HL-60/S4 (cell line): Measurements from ENCODE around the gene LCOR.

Source experiments
- in situ Hi-C: fragments of 300-500 bp; cut with MboI; formaldehyde crosslinking; loops from 2 replicates; pipeline ENCODE4 v1.14.3; 2022; ENCODE audit warnings: low sequenced_read_pairs

The LCOR gene

DNA sequence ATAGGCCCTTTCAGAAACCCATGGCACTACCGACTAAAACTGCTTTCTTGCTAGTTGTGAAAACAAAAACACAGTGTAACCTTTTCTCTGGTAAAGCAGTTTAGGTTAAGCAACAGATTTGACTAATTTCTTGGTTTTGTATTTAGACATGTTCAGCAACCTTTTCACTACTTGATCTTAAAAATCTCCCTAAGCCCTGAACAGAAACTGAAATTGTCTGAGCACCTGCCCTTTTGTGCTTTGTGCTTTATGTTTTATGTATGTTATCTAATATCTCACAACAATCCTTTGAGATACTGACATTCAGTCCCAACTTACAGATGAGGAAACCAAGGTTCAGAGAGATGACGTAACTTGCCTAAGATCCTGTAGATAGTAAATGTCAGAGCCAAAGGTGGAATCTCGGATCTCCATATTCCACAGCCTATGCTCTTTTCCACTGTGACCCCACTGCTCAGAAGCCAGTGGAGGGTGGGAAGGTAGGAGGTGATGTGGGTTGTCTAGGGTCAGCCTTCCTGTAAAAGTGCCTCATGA, 146.6 kb downstream of the LCOR start:
- in situ Hi-C loops: no loop called here

DNA sequence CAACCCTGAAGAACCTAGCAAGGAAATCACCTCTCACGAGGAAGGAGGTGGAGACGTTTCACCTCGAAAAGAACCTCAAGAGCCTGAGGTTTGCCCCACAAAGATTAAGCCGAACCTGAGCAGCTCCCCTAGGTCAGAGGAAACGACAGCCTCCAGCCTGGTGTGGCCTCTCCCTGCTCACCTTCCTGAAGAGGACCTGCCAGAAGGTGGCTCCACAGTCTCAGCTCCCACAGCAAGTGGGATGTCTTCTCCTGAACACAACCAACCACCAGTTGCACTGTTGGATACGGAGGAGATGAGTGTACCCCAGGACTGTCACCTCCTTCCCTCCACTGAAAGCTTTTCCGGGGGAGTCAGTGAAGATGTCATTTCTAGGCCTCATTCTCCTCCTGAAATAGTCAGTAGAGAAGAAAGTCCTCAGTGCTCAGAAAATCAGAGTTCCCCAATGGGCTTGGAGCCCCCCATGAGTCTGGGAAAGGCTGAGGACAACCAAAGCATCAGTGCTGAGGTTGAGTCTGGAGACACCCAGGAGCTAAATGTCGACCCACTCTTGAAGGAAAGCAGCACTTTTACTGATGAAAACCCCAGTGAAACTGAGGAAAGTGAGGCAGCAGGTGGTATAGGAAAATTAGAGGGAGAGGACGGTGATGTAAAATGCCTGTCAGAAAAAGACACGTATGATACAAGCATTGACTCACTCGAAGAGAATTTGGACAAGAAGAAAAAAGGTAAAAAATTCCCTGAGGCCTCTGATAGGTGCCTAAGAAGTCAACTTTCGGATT, 150.2 kb downstream of the LCOR start:
- in situ Hi-C loops: no loop called here

DNA sequence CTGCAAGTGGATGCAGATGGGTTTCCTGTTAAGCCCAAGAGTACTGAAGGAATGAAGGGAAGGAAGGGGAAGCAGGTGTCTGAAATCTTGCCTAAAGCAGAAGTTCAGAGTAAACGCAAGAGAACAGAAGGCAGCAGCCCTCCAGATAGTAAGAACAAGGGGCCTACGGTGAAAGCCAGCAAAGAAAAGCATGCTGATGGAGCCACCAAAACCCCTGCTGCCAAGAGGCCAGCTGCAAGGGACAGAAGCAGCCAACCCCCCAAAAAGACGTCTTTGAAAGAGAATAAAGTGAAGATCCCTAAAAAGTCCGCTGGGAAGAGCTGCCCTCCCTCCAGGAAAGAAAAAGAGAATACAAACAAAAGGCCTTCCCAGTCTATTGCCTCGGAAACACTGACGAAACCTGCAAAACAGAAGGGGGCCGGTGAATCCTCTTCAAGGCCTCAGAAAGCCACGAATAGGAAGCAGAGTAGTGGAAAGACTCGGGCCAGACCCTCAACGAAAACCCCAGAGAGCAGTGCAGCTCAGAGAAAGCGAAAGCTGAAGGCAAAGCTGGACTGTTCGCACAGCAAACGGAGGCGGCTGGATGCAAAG, 152.5 kb downstream of the LCOR start:
- in situ Hi-C loops: no loop called here

DNA sequence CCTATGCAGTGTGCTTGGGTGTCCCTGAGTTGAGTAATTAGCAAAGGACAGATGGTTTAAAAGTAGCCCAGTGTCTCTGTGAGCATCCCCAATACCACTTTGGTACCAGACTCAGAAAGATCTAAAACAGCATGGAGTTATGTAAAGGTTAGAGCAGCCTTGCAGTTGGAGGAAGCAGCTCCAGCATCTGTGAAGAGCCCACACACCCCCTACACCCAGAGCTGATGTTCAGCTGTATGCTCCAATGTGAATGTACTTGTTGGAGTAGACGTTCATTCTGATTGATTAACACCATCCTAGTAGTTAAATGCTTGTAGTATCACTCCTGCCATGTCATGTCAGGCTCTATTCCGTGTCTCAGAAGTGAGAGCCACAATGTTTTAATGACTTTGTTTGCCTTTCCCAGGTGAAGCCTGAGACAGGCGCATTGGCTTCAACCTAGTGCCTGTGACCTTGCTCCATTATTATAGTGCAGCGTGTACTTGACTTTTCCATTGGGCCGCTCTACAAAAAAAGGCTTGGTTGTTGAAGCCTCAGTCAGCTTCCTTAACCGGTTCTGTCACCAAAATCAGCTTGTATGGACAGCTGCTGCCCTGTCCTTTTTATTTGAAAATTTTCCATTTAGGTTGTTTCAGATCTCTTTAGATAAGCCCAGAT, 154.2 kb downstream of the LCOR start:
- in situ Hi-C loops: no loop called here

DNA sequence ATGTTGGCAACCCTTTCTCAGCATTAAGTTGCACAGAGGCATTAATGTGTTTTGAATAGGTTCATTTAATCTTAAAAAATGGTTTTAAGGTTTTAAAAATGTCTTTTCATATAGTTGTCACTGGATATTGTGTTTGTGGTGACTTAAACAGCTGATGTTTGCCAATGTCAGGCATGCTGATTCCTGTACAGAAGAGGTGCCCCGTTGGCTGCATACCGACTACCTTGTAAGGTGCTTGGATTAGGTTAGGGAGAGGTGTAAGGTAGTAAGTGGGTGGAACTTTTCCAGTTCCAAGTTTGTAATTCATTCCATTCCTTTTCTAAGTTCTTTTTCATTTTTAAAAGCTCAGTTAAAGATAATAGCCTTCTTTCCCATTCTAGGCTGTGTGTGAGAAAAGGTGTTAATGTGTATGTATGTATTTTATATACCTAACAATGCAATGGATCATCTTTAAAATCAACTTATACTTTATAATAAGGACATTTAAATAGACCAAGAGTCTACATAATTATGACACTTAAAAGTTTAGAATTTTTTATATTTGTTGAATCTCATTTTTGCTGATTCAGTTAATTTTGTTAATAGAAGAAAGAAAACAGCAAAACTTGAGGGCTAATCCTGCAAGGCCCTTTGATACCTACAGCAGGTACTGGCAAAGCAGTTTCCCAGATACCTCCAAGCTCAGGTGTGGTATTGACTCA, 155.2 kb downstream of the LCOR start:
- in situ Hi-C loops: no loop called here

DNA sequence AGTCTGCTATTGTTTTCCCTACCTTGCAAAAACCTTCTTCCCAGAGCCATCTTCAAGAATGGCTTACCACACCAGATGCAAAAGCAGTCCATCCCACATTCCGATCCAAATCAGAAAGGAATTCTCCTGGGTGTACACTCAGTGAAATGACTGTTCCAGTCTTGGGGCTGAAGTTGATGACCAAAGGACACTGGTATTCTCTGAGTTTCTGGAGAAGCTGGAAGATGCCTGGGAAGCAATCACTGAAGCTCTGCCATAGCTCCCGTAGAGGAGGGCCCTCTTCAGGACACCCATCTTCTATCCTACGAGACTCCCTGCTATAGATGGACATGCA, 155.7 kb downstream of the LCOR start:
- in situ Hi-C loops: no loop called here

DNA sequence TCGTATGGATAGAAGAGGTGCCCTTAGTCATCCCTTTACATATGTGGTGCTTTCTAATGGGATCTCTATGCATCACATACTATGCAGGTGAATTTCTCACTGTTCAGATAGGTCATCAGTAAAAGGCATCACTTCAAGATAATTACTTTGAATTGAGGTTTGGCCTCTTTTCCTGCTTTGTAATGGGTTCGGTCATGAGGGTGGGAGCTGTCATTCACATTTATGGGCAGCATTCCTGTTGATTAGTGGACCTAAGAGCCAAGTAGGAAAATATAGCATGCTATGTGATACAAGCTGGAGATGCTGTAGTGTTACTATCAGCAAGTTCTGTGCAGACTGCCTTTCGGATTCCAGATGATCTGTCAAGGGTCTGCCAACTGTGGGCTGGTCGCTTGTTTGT, 156.3 kb downstream of the LCOR start:
- in situ Hi-C loops: no loop called here

DNA sequence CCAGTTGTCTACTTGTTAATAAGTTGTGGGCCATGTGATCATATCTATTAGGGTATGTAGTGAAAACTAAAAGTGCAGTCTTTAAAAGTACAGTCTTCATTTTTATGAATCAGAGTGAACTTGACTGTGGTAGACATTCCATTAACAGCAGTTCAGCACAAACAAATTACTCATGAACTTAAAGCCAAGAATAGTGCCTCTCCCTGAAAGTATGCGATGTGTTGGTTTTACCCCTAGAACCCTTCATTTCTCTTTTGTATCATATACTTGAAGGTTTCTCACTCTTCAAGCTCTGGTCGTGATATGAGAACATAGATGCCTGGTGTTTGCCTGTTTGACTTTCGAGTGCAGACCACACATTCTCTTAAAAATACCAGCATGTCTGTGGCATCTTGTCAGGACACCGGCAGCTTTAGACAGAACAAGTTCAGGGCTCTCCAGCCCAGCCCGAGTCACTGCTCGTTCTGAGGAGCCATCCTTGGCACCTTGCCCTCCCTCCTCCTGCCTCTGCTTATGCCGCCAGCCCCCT, 159.3 kb downstream of the LCOR start:
- in situ Hi-C loops: no loop called here

DNA sequence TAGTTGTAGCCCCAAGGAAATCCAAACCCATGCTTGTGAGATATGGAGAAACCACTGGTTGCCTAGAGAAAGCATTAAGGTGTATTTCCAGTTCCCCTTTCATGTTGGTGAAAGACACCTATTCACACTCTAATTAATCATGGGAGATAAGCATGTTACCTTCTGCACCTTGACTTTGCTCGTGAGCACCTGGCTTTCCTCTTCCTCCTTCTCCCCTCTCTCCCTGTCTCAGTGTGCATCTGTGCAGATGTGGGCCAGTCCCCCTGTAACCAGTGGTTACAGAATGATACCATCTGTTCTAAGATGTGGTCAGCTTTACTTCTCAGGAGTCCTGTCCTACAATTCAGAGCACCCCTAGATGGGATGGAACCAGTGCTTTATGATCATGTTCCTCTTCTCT, 160.6 kb downstream of the LCOR start:
- in situ Hi-C loops: no loop called here

DNA sequence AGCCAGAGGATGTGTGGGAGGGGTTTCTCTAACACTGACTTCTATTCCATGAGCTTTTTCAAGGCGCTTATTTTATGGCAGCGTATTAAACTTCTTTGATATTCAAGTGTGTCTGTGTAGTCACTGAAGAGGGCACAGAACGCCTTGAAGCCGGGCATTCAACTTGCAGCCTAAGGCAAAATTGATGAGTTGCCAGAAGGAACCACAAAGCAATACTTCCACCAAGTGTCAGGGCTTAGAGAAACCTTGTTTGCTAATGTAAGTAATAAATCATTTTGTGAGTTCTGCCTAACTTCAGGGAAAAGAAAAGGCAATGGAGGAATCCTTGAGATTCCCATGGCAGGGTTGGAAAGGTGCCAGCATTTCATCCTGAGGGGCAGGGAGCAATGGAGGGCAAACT, 163.8 kb downstream of the LCOR start:
- in situ Hi-C loops: no loop called here

DNA sequence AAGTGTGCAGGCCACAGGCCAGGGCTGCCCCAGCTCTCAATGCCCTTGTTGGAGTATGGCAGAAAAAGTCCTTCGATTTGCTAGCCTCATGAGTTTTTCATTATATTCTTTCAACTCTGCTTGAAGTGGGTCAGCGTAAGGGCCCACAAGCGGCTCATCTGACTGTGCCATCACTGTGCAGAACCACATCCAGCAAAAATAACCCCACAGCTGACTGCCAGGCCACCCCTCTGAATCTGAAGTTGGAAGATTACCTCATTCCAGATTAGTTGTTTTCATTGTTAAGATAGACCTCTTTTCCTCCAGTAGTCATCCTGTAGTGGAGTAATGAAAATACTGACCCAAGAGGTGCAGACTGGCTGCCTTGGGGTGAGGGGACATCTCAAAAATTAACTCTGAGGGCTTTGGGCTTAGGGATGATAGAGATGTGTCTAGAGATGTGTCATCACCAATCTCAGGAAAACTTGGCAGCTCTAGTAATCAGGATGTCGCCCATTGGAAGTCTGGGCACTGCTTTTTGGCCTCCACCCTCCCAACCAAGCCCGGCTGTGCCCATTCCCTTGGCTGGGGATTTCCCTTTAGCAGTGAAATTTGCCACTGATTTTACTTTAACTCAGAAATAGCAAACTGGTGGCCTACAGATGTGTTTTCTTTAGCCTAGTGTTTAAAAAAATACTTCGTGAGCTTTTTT, 164.3 kb downstream of the LCOR start:
- in situ Hi-C loops: no loop called here

DNA sequence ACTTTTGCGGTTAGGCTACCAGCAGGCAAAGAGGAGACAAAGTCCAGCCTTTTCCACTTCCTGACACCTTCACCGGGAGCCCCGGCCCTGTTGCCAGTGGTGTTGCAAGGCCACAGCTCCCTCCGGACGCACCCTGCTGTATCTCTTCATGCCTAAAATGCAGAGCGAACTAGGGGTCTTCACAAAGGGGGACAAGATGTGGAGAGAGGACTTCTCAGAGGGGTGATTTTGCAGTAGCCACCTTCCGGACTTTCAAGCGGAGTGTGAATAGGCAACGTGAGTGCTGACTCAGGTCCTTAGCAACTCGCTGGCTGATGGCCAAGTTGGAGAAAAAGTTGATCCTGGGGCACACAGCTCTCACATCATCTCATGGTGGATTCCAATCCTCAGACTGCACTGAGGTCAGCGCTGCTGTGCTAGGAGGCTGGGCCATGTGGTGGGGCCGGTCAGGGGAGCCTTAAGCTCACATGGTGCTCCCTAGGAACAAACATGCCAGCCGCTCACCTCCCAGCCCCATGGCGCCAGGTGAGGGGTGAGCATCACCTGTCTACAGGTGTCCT, 166.3 kb downstream of the LCOR start:
- in situ Hi-C loops: no loop called here

DNA sequence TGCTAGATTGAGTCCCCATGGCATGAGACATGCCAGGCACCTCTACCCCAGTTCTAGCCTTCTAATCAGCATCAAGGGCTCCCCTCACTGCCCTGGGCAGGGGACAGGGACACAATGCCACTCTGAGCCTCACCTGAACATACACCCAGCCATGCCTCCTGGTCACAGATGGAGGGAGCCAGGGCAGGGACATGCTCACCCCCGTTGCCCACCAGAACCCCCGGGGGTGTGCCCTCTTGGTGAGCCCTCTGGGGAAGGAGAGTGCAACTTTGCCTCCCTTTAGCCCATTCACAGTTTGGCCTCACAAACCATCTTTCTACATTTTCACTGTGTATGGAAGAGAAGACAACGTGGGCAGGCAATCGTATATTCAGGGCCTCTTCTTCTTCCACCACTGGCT, 167.2 kb downstream of the LCOR start:
- in situ Hi-C loops: no loop called here

DNA sequence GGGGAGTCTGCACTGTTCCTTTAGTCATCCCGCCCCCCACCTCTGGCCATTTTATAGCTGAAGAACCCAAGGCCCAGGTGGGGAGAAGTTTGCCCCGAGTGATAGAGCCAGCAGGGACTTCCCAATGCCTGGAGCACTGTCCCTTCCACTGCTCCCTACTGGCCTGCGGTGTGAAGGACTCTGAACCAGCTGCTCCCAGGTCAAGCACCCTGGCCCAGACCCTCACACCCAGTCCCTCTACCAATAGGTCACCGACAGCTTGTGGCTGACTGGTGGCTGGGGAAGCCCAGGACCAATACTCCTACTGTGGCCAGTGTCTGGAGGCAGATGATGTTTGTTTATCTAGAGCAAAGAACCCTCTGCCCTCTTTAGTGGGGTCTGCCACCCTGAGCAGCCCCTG, 167.9 kb downstream of the LCOR start:
- in situ Hi-C loops: no loop called here

DNA sequence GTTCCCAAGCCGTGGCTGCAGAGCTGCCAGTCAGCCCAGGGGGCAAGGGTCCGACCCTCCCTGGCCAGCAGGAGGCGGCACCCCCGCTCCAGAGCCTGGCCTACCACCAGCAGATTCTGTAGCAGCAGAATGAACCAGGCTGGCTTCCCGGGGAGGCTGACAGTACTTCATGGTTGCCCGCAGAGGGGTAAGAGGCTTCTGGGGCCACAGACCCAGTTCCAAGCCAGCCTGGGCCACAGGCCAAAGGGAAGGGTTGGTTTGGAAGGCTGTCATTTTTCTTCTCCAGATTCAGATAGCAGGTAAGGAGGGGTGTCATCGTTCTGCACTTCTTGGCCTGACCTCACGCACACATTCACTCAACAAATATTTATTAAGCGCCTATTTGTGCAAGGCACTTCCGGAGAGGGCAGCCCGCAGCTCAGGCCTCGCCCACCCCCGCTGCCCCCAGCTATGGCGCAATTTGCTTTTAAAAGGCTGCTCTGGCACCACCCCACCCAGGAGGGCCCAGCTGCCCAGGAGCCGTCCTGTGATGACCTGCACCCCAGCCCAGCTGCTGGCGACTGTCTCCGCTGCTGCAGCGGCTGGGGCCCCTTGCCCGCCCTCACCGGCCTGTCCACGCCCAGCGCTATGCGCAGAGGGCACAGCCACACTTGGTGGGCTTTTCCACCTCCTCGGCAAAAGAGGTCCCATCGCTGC, 168.5 kb downstream of the LCOR start:
- in situ Hi-C loops: no loop called here

DNA sequence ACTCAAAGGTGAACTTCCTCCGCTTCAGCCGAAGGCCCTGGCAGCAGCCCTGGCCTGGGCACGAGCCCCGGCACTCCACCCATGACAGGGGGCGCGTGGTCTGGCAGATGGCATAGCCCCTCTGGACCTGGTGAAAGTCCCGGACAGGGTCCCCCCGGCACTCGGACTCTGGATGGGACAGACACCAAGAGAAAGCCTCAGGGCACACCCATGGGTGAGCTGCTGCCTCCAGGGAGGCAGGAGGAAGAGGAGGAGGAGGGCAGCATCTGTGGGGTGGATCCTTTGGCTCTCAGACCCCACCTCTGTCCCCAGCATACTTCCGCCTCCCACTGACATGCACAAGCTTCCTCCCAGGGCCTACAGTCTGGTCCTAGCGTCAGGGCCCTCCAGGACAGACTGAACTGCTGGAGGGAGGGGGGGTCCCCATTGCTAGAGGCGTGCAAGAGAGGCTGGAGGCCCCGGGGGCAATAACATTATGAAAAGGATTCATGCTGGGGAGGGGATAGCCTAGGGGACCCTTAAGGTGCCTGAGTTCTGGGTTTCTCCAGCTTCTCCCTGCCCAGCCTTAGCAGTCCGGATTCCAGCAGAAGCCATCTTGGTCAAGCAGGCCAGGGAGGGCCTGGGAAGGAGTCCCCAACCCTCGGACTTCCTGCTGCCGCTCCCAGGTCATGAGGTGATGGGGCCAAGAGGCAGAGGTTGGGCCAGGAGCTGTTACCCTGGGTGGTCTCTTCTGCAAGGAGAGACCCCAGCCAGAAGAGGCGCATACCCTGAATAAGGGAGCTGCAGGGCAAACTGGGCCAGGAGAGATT, 169.3 kb downstream of the LCOR start:
- in situ Hi-C loops: no loop called here

DNA sequence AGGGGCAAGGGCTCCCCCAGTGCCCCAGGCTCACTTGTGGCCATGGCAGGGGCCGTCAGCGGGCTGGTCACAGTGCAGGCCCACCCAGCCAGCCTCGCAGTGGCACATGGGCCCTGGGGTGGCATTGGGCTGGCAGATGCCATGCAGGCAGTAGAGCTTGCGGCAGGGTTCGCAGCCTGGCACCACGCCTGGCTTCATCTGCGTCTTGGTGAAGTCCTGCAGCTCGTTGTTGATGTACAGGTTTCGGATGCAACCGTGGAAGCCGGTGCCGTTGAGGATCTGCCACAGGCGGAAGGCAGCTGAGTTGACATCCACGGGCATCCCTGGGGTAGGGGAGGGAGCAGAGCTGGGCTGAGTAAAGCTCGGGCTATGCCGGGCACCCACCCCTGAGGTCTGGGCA, 170.6 kb downstream of the LCOR start:
- in situ Hi-C loops: no loop called here

DNA sequence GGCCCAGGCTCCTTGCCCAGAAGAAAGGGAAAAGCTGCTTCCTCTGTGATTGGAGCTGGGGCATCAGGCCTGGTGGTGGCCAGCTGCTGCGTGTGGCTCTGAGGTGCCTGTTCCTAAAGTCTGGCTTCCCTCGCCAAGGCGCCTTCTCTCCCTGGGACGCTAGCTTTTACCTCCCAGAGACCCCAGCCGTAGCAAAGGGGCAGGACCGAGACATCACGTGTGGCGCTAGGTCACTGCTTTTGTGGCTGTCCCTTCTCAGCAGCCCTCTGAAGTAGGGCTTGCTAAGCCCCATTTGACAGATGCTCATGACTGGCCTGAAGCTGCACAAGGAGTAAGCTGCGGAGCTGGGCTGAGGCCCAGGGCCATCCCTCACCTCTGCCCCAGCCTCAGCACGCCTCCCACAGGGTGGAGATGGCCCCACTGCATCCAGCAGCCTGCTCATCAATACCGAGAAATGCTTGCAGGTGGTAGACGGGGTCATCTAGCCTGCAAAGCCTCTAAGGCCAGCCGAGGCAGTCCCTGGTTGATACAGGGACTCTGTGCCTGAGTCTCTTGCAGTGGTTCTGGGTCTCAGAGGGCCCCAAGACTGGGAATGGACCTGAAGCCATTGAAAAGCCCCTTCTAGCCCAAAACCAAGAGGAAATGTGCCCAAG, 171.2 kb downstream of the LCOR start:
- in situ Hi-C loops: no loop called here

DNA sequence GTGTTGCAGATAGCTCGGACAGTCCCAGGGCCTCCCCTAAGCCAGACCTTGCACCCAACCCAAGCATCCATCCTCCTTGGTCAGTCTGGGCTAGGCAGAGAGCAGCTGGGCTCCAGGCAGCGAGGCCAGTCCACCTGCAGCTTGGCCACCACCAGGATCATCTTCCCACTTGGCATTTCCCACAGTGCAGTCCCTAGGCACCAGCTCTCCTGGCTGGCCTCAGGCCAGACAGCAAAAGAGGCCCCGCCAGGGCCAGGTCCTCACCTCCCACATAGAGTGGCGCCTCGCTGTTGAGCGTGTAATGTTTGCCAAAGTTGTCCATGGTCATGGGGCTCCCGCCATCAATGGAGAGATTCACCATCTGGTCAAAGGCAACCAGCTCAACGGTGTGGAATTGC, 171.7 kb downstream of the LCOR start:
- in situ Hi-C loops: no loop called here
